MM.1S (cell line): ENCODE results near the gene LHFPL2.

ENCODE experiments used
- DNase-seq: peaks from one replicate; pipeline ENCODE4 v3.0.0-alpha.2; 2015
- H2AFZ ChIP-seq: fragments of 300-600 bp; sonication (generic); 2 replicates; pipeline ENCODE4 v1.6.0; 2016; ENCODE audit warnings: antibody characterized with exemption, low read length
- H3F3A ChIP-seq: fragments of 300-600 bp; sonication (generic); 2 replicates; pipeline ENCODE4 v1.6.1; 2016; ENCODE audit warnings: mild to moderate bottlenecking, antibody characterized with exemption, low read length, moderate library complexity, mixed read lengths; ENCODE audit not compliant: insufficient read depth
- H3K27ac ChIP-seq: fragments of 300-600 bp; sonication (generic); 2 replicates; pipeline ENCODE4 v1.5.1; 2016; ENCODE audit warnings: mild to moderate bottlenecking, low read length
- H3K27me3 ChIP-seq: fragments of 300-600 bp; sonication (generic); replicated peaks from 2 replicates; pipeline ENCODE4 v1.6.0; 2016; ENCODE audit warnings: low read length; ENCODE audit not compliant: insufficient read depth
- H3K36me3 ChIP-seq: fragments of 300-600 bp; sonication (generic); replicated peaks from 2 replicates; pipeline ENCODE4 v1.6.1; 2016; ENCODE audit warnings: mild to moderate bottlenecking, low read length, mixed read lengths; ENCODE audit not compliant: insufficient read depth
- H3K4me1 ChIP-seq: fragments of 300-600 bp; sonication (generic); 2 replicates; pipeline ENCODE4 v1.6.1; 2016; ENCODE audit warnings: low read length, mixed read lengths
- H3K4me2 ChIP-seq: fragments of 300-600 bp; sonication (generic); 2 replicates; pipeline ENCODE4 v1.6.0; 2016; ENCODE audit warnings: low read depth, low read length
- H3K4me3 ChIP-seq: fragments of 300-600 bp; sonication (generic); 2 replicates; pipeline ENCODE4 v1.5.1; 2016; ENCODE audit warnings: low read length, mixed read lengths
- H3K79me2 ChIP-seq: fragments of 300-600 bp; sonication (generic); 2 replicates; pipeline ENCODE4 v1.6.1; 2016; ENCODE audit warnings: mixed run types, low read length, mixed read lengths
- H3K9ac ChIP-seq: fragments of 300-600 bp; sonication (generic); 2 replicates; pipeline ENCODE4 v1.6.1; 2016; ENCODE audit warnings: low read length, mixed read lengths
- H3K9me2 ChIP-seq: fragments of 300-600 bp; sonication (generic); replicated peaks from 2 replicates; pipeline ENCODE4 v1.6.1; 2016; ENCODE audit warnings: mild to moderate bottlenecking, low read length, mixed read lengths; ENCODE audit not compliant: insufficient read depth
- H3K9me3 ChIP-seq: fragments of 300-600 bp; sonication (generic); replicated peaks from 2 replicates; pipeline ENCODE4 v1.6.1; 2016; ENCODE audit warnings: mild to moderate bottlenecking, low read length, mixed read lengths; ENCODE audit not compliant: insufficient read depth
- H4K20me1 ChIP-seq: fragments of 300-600 bp; sonication (generic); 2 replicates; pipeline ENCODE4 v1.6.1; 2016; ENCODE audit warnings: mild to moderate bottlenecking, low read length, moderate library complexity, mixed read lengths; ENCODE audit not compliant: insufficient read depth
- CTCF ChIP-seq: fragments of 300-600 bp; sonication (generic); IDR thresholded peaks from 2 replicates; pipeline ENCODE4 v1.5.1; 2016; ENCODE audit warnings: antibody characterized with exemption, low read length, mixed read lengths
- EZH2 ChIP-seq: fragments of 300-600 bp; sonication (generic); optimal IDR thresholded peaks from 2 replicates; pipeline ENCODE3; 2017; ENCODE audit warnings: low read depth, mild to moderate bottlenecking, antibody characterized with exemption, low read length, mixed read lengths
- EZH2phosphoT487 ChIP-seq: fragments of 300-600 bp; sonication (generic); IDR thresholded peaks from 2 replicates; pipeline ENCODE4 v1.6.1; 2018; ENCODE audit warnings: antibody characterized with exemption, low read length

Gene LHFPL2

DNA sequence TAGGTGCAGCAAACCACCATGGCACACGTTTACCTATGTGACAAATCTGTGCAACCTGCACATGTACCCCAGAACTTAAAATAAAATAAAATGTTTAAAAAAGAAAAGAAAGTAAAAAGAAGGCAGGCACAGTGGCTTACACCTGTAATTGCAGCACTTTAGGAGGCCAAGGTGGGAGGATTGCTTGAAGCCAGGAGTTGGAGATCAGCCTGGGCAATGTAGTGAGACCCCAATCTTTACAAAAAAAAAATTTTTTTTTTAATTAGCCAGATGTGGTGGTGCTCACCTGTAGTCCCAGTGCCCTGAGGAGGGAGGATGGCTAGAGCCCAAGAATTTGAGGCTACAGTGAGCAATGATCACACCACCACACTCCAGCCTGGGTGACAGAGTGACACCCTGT lies 12.5 kb upstream of the LHFPL2 start:
- no peaks in the 10 kb centered on the region for H3K36me3 ChIP-seq
- no peak overlapping the region; the same call in 1 of the 2 replicates for H3K27ac ChIP-seq
- no peak overlapping the region for H2AFZ ChIP-seq
- no peaks in the 10 kb centered on the region for H3K79me2 ChIP-seq
- no peaks in the 10 kb centered on the region for H3F3A ChIP-seq
- H4K20me1 ChIP-seq, result no peaks in the 10 kb centered on the region
- no peak overlapping the region for H3K9ac ChIP-seq
- H3K4me3 ChIP-seq, result no peak overlapping the region
- H3K4me1 ChIP-seq, result peaks cover 20% of the 10 kb centered on the region
- H3K4me2 ChIP-seq, result no peak overlapping the region
- H3K9me3 ChIP-seq, result no peaks in the 10 kb centered on the region
- no peaks in the 10 kb centered on the region for H3K9me2 ChIP-seq
- no peak for TF ChIP-seq CTCF
- TF ChIP-seq EZH2phosphoT487, result no peak
- no peak for TF ChIP-seq EZH2
- H3K27me3 ChIP-seq, result no peaks in the 10 kb centered on the region
- no peak for DNase-seq

DNA sequence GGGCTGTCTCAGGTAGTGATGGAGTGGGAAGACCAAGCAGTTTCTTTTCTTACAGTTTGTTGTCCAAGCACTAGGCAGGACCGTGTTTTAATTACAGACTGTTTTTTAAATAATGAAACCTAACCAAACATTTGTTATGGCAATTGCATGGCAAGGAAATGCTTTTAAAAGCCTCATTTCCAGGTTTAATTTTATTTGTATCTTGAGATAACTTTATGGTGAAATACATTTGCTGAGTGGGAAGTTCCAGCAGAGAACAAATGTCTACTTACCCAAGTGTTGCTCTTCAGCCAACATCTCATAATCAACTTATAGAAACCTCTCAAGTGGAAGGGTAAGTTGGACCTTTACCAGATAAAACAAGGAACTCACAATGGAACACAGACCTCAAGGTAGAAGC lies 11.8 kb upstream of the LHFPL2 start:
- no peaks in the 10 kb centered on the region for H4K20me1 ChIP-seq
- no peaks in the 10 kb centered on the region for H3K36me3 ChIP-seq
- no peak for DNase-seq
- no peak overlapping the region for H3K4me3 ChIP-seq
- TF ChIP-seq EZH2phosphoT487 (no peak), CTCF (no peak), EZH2 (no peak)
- H3K27me3 ChIP-seq, result no peaks in the 10 kb centered on the region
- H3K4me1 ChIP-seq, result peaks cover 20% of the 10 kb centered on the region
- no peak overlapping the region for H2AFZ ChIP-seq
- no peak overlapping the region for H3K4me2 ChIP-seq
- no peak overlapping the region for H3K9ac ChIP-seq
- H3K79me2 ChIP-seq, result no peaks in the 10 kb centered on the region
- no peaks in the 10 kb centered on the region for H3K9me3 ChIP-seq
- H3K9me2 ChIP-seq, result no peaks in the 10 kb centered on the region
- H3F3A ChIP-seq, result no peaks in the 10 kb centered on the region
- H3K27ac ChIP-seq, result no peak overlapping the region

DNA sequence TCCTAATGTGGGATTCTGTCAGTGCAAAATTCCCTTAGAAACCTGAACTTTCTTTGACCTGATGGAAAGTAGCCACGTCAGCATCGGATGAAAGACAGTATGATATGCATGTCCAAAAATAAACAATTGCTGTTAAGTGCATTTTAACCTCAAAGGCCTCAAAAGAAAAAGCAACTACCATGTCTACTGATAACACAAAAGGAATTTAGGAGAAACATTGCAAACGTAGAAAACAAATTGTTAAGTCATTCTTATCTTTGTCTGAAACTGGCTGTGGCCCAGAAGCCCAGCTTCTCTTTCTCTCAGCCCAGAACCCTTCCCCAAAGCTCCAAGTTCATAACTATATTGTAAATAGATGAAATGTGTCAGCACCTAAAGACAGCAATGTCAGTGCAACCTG lies 11.1 kb upstream of the LHFPL2 start:
- Histone ChIP-seq H3K4me1 (peaks cover 20% of the 10 kb centered on the region), H3K27me3 (no peaks in the 10 kb centered on the region), H4K20me1 (no peaks in the 10 kb centered on the region), H3F3A (no peaks in the 10 kb centered on the region), H2AFZ (no peak overlapping the region), H3K4me2 (no peak overlapping the region), H3K36me3 (no peaks in the 10 kb centered on the region), H3K9me2 (no peaks in the 10 kb centered on the region), H3K9me3 (no peaks in the 10 kb centered on the region), H3K27ac (peak overlapping the region; percentile 12; the same call in 1 of the 2 replicates), H3K4me3 (no peak overlapping the region), H3K79me2 (no peaks in the 10 kb centered on the region), H3K9ac (no peak overlapping the region)
- TF ChIP-seq EZH2, result no peak
- TF ChIP-seq CTCF, result no peak
- no peak for TF ChIP-seq EZH2phosphoT487
- DNase-seq, result peak; percentile 54
